Endodermal cell (in vitro differentiated cells): ENCODE measurements around the gene PDK2. TPM values are rescaled to one million over a fixed set of nuclear protein-coding genes. Genes with fewer than 3 reads are reported as not detected.
A peak's percentile ranks its signal among the peaks of the same experiment; 100 is the strongest.

Experiments
- DNase-seq: peaks from one replicate; pipeline ENCODE4 v3.0.0-alpha.2; 2017
- H3K27ac ChIP-seq: 2 replicates; pipeline ENCODE4 v1.5.1; 2013; ENCODE audit warnings: mild to moderate bottlenecking, low read depth, low read length, moderate library complexity
- H3K27me3 ChIP-seq: 2 replicates; pipeline ENCODE4 v1.6.1; 2013; ENCODE audit warnings: mild to moderate bottlenecking, low read length, moderate library complexity; ENCODE audit not compliant: insufficient read depth, control insufficient read depth, poor library complexity, severe bottlenecking
- H3K36me3 ChIP-seq: 2 replicates; pipeline ENCODE4 v1.7.0; 2013; ENCODE audit warnings: mild to moderate bottlenecking, low read length, moderate library complexity; ENCODE audit not compliant: control insufficient read depth, insufficient read depth
- H3K4me1 ChIP-seq: one replicate; pipeline ENCODE4 v1.7.0; 2013; ENCODE audit warnings: low read length; ENCODE audit not compliant: control insufficient read depth, insufficient read depth
- H3K4me3 ChIP-seq: 2 replicates; pipeline ENCODE4 v1.5.1; 2013; ENCODE audit warnings: mild to moderate bottlenecking, low read length, moderate library complexity
- H3K9ac ChIP-seq: 2 replicates; pipeline ENCODE4 v1.6.1; 2013; ENCODE audit warnings: mild to moderate bottlenecking, low read length, moderate library complexity; ENCODE audit not compliant: poor library complexity, severe bottlenecking; ENCODE audit errors: extremely low read depth
- H3K9me3 ChIP-seq: 2 replicates; pipeline ENCODE4 v1.6.1; 2013; ENCODE audit warnings: mild to moderate bottlenecking, low read length, moderate library complexity; ENCODE audit not compliant: control insufficient read depth
- H3K27ac Mint-ChIP-seq: 2 replicates; pipeline ENCODE4 v1.8.0; 2020; ENCODE audit warnings: mixed read lengths
- H3K27me3 Mint-ChIP-seq: 2 replicates; pipeline ENCODE4 v1.8.0; 2021; ENCODE audit warnings: mild to moderate bottlenecking, mixed read lengths; ENCODE audit not compliant: insufficient read depth
- H3K36me3 Mint-ChIP-seq: 2 replicates; pipeline ENCODE4 v1.8.0; 2020; ENCODE audit warnings: low read depth, mixed read lengths
- H3K4me1 Mint-ChIP-seq: 2 replicates; pipeline ENCODE4 v1.8.0; 2020; ENCODE audit warnings: mixed read lengths
- H3K4me3 Mint-ChIP-seq: 2 replicates; pipeline ENCODE4 v1.8.0; 2020; ENCODE audit warnings: mild to moderate bottlenecking, moderate library complexity, mixed read lengths
- H3K9me3 Mint-ChIP-seq: 2 replicates; pipeline ENCODE4 v1.8.0; 2020; ENCODE audit warnings: mild to moderate bottlenecking, mixed read lengths
- CTCF ChIP-seq: fragments of 200-600 bp; sonication (generic); conservative IDR thresholded peaks from 2 replicates; pipeline ENCODE4 v1.5.0; 2021; ENCODE audit warnings: antibody characterized with exemption, mild to moderate bottlenecking
- WGBS, 2 experiments: methylation state at CpG; one replicate each; pipeline versions ENCODE4 v1.1.5 to v1.1.7; 2013; ENCODE audit warnings: missing lambda C conversion rate in 2 of 2, mixed read lengths in 1 of 2; ENCODE audit not compliant: insufficient coverage in 1 of 2, insufficient read length in 1 of 2; 5-methylcytosine and 5-hydroxymethylcytosine counted together
- total RNA-seq, 2 donors: library from RNA; stranded (reverse); fragmentation: NEBNext Ultra II Directional in 1 of 2; extraction: Animal tissue kit (Norgen Biotek cat#: 25700) in 1 of 2; gene quantifications; 2 replicates in 1 of 2; 3 replicates in 1 of 2; pipeline ENCODE4 v1.2.1, GENCODE V29; 2021

Gene PDK2
- total RNA-seq, 2 donors from 2014 or later = 23.0 to 24.2 TPM

GRCh38 chr17:50100921-50101345 lies 5.8 kb downstream of the PDK2 start:
- no peak overlapping the region for H3K9ac ChIP-seq
- H3K4me3 ChIP-seq = no peak overlapping the region
- H3K9me3 ChIP-seq = no peaks in the 10 kb centered on the region
- H3K4me1 Mint-ChIP-seq = peaks cover 27% of the 10 kb centered on the region
- DNase-seq = peak; percentile 88
- H3K36me3 ChIP-seq = peaks cover 8% of the 10 kb centered on the region
- TF ChIP-seq CTCF = no peak
- peak overlapping the region; percentile 72 for H3K27ac Mint-ChIP-seq
- H3K27me3 ChIP-seq = no peaks in the 10 kb centered on the region
- peak overlapping the region; percentile 22 for H3K4me3 Mint-ChIP-seq
- no peak overlapping the region for H3K27ac ChIP-seq
- peaks cover 7% of the 10 kb centered on the region for H3K4me1 ChIP-seq
- H3K9me3 Mint-ChIP-seq = no peaks in the 10 kb centered on the region
- 37 to 38% methylated on average over 13 to 15 of the region's 15 CpGs for WGBS, 2 experiments
- peaks cover 13% of the 10 kb centered on the region for H3K36me3 Mint-ChIP-seq
- H3K27me3 Mint-ChIP-seq = no peaks in the 10 kb centered on the region

GRCh38 chr17:50101346-50102163 lies 6.4 kb downstream of the PDK2 start:
- 26 to 45% methylated on average over 6 to 17 of the region's 17 CpGs for WGBS, 2 experiments
- Mint-ChIP-seq H3K9me3 (no peaks in the 10 kb centered on the region), H3K4me3 (peak overlapping the region; percentile 22), H3K4me1 (peaks cover 25% of the 10 kb centered on the region), H3K36me3 (peaks cover 15% of the 10 kb centered on the region), H3K27me3 (no peaks in the 10 kb centered on the region), H3K27ac (peak overlapping the region; percentile 72)
- TF ChIP-seq CTCF = peak; percentile 59
- no peaks in the 10 kb centered on the region for H3K27me3 ChIP-seq
- peak overlapping the region; percentile 8 for H3K27ac ChIP-seq
- no peaks in the 10 kb centered on the region for H3K9me3 ChIP-seq
- no peak overlapping the region for H3K9ac ChIP-seq
- H3K4me1 ChIP-seq = peaks cover 7% of the 10 kb centered on the region
- peak; percentile 90 for DNase-seq
- H3K36me3 ChIP-seq = peaks cover 8% of the 10 kb centered on the region
- H3K4me3 ChIP-seq = no peak overlapping the region

- no peak overlapping the region for H3K4me3 ChIP-seq
- WGBS, 2 experiments = 81 to 83% methylated on average over 10 to 15 of the region's 15 CpGs
- no peak overlapping the region for H3K4me3 Mint-ChIP-seq
Measured at GRCh38 chr17:50102164-50102991, 7.2 kb downstream of the PDK2 start.

More at GRCh38 chr17:50102164-50102991, 7.2 kb downstream of the PDK2 start:
- peaks cover 15% of the 10 kb centered on the region for H3K36me3 Mint-ChIP-seq
- Histone ChIP-seq H3K36me3 (peaks cover 8% of the 10 kb centered on the region), H3K4me1 (peaks cover 7% of the 10 kb centered on the region), H3K27ac (peak overlapping the region; percentile 8), H3K9me3 (no peaks in the 10 kb centered on the region), H3K27me3 (no peaks in the 10 kb centered on the region), H3K9ac (no peak overlapping the region)
- peaks cover 25% of the 10 kb centered on the region for H3K4me1 Mint-ChIP-seq
- no peak for DNase-seq
- no peak for TF ChIP-seq CTCF
- H3K9me3 Mint-ChIP-seq = no peaks in the 10 kb centered on the region
- no peaks in the 10 kb centered on the region for H3K27me3 Mint-ChIP-seq
- no peak overlapping the region for H3K27ac Mint-ChIP-seq
